GM18909 (cell line): ENCODE data around the gene ZNF343.

ENCODE experiments used
- ATAC-seq: cut with Tn5 transposase; IDR thresholded peaks from one replicate; pipeline ENCODE4 v1.9.1; 2021; ENCODE audit warnings: mild to moderate bottlenecking; ENCODE audit not compliant: unreplicated experiment, poor library complexity

The ZNF343 gene

DNA sequence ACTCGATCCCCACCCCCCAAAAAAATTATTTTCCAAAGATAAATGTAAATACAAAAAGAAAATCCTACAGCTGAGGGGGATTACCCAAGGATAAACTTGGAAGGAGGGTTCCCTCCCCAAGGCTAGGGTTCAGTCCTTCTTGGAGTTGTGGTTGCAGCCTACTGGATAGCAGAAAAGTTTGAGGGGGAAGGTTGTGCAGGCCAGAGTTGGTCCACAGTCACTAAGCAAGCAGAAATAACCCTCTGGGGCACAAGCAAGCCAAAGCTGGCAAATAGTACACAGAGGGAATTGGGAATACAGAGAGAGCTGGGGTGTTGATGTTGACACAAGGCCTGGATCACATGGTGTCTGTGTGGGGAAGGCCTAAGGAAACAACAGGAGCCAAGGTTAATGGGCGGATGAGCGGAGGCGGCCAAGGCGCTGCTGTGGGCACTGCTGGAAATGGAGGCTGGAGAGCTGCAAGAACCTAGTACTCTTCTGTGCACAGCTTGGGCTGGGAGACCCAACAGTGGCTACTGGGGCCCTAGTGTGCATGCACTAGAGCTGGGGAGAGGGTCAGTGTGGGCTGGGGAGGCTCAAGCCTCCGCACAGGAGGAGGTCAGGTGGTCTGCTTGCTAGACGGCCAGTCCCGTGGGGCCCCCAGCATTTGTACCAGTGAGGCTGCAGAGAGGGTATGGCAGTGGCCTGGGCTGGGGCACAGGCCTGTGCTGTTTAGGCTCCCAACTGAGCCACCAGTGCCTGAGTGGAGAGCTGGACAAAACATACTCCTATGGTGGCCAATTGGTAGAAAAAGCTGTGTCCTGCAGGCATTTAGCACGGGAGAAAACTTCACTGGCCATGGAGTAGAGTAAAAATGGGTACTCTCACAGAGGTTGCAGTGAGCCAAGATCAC lies 32.6 kb downstream of the ZNF343 start:
- ATAC-seq: no peak

DNA sequence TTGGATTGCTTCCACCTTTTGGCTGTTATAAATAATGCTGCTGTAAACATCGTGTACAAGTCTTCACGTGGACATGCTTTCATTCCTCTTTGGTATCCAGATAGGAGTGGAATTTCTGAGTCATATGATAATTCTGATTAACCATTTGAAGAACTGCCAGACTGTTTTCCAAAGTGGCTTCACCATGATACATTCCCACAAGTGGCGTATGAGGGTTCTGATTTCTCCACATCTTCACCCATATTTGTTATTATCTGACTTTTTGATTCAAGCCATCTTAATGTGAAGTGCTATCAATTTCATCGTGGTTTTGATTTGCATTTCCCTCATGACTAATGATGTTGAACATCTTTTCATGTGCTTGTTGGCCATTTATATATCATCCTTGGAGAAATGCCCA lies 35.2 kb downstream of the ZNF343 start:
- ATAC-seq: no peak

DNA sequence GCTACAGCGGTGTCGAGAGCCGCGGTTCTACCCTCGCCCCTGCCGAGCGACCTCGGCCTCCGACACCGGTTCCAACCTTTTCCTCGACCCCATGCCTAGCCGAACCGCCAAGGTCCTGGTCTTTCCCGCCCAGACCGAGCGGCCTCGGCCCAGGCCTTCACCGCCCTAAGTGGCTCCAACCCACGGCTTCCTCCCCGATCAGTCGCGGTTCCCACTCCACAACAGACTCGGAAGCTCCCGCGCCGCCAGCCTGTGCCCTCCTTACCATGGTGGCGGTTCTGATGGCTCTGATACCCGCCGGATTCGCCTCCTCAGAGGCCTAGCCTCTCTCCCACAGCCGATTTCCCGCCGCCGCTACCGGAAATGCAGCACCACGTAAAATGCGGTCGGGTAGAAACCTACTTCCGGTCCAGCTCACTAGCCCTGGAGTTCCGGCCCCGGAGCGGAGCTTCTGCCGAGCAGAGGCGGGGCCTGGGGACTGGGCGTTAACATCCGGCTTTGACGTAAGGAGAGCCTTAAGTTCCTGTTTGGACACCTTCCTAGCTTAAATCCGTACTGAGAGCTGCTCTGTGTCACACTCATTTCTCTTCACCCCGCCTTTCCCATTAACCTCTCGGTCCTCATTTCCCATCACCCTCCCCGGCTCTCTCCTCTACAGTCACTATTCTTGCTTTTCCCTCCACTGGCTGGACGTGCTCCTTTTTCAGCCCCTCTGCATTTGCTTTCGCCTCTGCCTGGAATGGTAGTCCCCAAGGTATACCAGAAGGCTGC lies 38.1 kb downstream of the ZNF343 start, which contains the start of gene SNRPB:
TSS of gene SNRPB (minus strand) at position 367 of the 771 bp plus-strand sequence. CDS start at position 268, 99 bp downstream.
- ATAC-seq: peak; percentile 96

DNA sequence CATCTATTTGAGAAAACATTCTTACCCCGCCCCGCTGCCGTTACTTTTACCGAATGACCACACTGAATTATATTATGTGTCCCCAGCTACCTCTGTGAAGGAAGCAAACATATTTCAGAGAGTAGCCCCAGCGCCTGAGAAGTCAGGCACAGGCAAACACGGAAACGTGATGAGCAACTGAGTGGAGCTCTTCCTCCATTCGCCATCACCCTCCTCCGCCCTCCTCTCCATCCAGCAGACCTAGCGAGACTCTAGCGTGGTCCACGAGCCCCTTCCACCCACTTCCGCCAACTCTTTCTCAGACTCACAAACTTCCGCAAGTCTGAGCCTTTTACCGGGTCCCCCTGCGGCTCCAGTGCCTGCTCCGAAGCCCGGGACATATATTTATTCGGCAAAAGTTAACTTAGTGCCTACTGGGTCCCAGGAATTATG lies 38.7 kb downstream of the ZNF343 start:
- ATAC-seq: peak; percentile 41

DNA sequence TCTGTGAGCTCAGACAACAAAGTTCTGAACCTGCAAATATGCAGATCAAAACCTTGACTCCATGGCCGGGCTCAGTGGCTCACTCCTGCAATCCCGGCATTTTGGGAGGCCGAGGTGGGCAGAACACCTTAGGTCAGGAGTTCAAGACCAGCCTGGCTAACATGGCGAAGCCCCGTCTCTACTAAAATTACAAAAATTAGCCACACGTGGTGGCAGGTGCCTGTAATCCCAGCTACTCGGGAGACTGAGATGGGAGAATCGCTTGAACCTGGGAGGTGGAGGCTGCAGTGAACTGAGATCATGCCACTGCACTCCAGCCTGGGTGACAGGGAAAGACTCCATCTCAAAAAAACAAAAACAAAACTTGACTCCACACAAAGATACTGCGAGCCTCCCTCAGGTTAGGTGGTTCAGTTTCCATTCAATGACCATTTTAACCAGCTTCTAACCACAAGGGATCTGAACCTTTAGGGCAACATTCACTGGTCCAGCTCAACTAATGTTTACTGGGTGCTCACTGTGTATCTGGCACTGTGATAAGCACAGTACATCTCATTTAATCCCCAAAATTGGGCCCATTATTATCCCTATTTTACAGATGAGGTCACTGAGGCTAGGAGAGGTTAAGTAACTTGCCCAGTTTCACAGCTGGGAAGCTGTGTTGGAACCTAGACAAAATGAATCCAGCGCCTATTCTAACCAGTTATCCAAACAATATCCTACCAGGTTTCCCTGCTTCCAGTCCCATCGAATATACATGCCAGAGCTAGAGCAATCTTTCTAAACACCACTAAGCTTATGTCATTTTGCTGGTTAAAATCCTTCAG lies 39.9 kb downstream of the ZNF343 start:
- ATAC-seq: no peak

DNA sequence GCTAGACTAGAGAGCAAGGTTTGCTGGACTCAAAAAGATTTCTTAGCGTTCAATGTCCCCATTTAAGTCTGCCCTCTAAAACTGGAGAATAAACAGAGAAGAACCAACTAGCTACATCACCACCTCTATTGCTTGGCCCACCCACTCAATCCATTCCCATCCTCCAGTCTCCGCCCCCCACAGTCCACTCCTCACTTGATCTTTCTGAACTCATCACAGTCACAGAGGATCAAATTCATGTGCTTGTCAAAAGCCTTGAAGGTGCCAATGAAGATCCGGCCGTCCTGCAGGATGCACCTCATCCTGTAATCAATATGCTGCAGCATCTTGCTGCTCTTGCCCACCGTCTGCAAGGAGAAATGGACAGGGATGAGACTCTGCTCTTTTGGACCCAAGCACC lies 41.3 kb downstream of the ZNF343 start:
- no peak for ATAC-seq

DNA sequence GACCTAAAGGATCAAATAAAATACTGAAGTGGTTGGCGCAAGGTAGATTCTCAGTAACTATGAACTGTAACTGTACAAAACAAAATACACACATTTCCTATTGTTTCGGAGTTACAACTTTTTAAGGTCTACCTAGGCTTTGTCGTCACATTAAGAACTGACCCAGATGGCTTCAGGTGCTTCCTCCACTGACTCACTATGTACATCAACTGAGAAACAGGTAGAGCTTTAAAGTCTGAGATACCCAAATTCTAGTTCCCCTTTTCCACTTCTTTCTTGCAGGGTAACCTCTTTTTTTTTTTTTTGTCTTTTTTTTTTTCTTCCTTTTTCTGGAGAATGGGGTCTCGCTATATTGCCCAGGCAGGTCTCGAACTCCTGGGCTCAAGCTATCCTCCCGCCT lies 43.6 kb downstream of the ZNF343 start:
- ATAC-seq: no peak

DNA sequence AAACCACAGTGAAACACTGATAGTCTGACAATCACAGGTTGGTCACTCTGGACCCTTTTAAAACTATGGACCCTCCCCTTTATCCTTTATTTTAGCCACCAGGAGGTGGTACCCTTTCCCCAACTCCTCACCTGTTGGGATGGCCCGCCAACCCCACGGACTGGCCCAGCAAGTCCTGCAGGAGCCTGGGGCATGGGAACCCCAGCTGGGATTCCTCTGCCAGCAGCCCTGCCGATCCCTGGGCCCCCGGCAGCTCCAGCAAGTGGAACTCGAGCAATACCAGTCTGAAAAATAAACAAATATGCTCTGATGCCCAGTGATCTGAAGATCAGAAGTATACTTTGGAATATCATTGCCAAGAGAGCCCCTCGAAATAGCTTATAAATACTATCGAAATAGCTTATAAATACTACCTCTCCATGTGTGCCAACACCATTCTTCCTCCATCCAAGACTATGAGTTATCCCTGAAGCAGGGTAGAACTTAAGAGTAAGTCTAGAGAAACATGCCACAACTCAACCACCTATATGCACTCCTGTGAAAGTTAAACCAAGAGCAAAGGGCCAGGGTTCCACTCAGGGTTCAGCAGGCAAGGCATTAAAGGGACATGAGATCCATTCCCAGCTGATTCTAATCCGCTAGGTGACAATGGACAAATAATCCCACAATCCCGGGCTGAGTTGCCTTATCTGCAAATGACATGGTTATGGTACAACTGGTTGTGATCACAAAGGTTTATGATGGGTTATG lies 44.9 kb downstream of the ZNF343 start:
- no peak for ATAC-seq

DNA sequence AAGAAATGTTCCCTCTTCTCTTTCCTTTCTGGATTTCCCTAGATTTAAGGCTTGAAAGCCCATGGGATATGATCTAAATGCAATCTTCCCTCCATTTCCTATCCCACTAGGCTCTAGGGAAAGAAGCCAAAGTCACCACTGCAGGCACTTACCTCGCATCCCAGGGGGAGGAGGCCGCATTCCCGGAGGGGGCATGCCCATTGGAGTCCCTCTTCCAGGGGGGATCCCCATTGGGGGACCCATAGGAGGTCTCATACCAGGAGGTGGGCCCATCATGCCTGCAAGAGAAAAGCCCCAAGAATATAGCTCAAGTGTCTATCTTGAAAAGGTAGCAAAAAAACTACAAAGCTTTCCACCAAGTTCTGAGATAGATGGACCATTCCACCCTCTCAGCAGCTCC lies 46.2 kb downstream of the ZNF343 start:
- no peak for ATAC-seq

DNA sequence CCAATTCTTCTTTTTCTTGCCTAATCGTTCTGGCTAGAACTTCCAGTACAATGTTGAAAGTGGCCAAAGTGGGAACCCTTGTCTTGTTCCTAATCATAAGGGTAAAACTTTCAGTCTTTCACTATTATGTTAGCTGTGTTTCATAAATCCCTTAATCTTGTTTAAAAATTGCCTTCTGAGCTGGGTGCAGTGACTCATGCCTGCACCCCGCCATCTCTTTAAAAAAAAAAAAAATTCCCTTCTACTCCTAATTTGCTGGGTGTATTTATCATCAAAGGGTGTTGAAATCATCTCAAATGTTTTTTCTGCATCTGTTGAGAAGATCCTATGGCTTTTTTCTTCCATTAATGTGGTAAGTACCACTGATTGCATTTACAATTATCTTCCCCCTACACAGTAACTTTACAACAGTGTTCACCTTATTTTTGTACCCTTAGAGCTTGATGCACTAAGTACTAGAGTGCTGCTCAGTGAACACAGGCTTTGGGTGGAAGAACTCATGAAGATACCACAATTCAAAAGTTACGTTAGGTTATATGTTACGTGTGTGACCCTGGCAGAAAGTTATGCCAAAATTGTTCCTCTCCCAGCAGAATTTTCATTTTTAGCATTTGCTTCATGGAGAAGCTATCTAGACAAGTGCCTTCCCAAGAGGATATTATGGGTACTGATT lies 47.8 kb downstream of the ZNF343 start:
- ATAC-seq: no peak

DNA sequence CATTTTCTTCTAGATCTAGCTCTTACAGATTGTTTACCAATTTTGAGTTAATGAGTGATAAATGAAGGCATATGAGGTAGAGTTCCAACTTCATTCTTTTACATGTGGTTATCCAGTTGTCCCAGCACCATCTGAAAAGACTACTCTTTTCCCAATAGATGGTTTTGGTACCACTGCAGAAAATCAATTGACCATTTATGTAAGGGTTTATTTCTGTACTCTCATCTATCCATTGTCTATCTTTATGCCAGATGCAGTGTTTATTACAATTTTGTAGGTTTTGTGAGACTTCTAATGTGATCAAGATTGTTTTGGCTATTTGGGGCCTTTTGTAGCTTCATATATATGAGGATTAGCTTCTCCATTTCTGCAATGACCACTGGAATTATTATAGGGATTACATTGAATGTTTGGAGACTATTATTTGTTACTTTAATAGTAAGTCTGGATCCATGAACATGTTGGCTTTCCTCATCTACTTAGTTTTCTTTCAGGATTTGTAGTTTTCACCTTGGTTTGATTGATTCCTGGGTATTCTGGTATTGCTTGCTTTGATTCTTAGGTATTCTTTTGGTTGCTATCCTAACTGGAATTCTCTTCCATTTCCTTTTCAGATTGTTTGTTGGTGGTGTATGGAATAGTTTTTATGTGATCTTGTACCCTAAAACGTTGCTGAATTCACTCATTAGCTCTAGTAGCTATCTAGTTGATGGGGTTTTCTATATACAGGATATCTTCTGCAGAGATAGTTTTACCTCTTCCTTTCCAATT lies 48.5 kb downstream of the ZNF343 start:
- no peak for ATAC-seq

DNA sequence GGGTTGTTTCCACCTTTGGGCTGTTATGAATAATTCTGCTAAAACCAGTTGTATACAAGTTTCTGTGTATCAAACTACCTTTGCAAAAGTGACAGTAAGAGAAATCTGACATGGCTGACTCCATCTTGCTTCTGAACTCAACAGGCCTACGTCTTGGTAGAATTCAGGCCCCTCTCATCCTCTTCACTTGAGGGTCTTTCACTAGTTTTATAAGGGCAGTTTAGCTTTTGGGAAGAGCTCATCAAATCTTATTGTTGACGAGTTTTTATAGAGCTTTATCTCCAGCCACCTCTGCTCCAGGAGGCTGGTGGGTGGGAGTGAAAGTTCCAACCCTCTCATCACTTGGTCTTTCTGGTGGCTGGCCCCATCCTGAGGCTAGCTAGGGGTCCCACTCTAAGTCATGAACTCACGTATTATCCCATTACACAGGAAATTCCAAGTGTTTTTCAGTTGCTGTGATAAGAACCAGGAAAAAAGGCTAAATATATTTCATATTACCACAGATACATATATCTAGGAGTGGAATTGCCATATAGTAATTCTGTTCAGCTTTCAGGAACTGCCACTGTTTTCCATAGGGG lies 49.7 kb downstream of the ZNF343 start:
- no peak for ATAC-seq

DNA sequence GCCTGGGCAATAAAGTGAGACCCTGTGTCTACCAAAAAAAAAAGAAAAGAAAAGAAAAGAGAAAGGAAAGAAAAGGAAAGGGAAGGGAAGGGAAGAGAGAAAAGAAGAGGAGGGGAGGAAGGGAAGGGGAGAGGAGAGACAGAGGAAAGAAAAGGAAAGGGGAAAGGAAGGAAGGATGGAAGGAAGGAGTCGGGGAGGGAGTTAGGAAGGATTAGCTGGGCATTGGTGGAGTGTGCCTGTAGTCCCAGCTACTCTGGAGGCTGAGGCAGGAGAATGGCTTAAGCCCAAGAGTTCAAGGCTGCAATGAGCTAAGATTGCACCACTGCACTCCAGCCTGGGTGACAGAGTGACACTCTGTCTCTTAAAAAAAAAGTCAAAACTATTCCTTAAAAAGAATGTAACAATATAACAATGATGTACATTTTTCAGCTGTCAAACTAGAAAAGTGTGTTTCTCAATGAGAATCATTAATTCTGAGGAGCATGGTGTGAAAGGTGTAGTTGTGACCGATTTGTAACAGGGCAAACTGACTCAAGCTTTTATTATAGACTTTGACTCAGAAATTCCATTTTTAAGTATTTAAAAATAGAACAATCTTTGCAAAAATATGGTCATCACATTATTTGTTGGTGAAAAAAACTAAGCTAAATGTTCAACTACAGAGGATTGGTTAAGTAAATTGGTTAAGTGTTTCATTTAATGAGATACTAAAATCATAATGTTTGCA lies 52.8 kb downstream of the ZNF343 start:
- ATAC-seq: no peak

DNA sequence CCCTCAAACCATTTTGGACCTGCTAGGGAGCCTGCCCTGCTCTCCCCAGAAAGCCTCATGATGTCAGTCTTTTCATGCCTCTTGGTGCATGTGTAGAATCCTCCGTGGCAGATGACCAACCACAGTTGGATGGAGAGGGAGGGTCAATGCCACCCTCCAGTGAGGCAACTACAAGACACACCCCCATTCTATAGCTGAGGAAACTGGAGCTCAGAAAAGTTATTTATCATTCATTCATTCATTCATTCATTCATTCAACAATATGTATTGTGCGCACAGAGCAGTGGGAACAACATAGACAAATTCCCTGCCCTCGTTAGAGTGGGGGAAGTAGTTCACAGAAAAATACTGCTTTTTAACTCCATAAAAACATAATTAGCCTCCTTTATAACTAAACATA lies 54.9 kb downstream of the ZNF343 start:
- no peak for ATAC-seq

DNA sequence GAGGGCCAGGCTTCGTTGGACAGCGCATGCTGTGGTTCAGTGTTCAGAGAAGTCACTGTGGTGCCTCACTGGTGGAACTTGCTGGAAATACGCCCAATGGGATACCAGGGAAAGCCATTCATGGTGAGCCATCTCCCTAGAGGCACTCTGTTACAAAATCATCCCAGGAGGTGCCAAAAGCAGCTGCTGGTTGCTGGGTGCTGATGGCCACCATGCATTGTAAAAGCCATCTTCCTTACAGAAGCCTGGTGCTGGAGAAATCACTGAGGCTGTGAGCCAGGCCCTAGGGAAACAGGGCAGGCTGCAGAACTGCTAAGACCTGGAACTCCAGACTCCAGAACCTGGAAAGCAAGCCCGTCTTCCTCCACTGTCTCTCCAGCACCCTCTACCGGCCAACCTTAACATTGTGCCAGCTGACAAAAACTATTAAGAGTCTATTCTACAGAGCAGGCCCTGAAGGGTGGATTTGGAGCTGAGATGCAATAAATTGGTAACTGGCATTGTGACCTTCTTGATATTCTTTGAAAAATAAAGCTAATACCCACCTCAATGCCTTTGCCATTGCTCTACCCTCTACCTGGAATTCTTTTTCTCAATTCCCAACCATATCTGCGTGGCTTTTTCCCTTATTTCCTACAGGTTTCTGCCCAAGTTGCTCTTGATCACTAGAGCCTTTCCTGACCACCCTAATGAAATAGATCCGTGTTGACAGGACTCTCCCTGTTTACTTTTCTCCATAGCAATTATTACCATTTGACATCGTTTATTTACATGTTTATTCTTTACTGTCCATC lies 56.6 kb downstream of the ZNF343 start:
- ATAC-seq: no peak

DNA sequence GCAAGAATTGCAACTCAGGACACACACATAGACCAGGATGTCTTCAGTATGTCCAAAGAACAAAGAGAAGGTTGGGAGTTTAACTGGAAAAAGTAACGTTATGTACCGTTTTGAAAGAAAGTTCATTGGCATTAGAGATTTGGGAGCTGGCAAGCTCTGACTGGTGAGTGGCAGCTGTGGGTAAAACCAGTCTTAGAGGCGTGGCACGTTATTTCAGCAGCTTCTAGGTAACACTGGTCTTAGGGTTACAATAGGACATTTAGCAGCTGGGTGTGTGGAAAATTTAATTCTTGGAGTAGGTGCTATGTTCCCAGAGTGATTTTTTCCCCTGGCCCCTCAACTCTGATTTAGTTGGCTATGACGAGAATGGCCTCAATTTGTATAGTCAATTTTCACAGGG lies 57.3 kb downstream of the ZNF343 start:
- ATAC-seq: no peak

DNA sequence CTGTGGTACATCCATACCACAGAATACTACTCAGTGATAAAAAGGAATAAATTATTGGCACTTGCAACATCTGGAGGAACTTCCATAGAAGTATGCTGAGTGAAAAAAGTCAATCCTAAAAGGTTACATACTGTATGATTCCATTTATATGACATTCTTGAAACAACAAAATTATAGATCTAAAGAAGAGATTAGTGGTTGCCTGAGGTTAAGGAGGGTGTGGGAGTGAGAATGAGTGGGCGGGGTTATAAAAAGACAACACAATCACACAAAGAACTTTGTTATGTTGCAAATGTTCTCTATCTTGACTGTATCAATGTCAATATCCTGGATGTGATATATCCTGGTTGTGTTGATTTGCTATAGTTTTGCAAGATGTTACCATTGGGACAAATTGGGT lies 59.3 kb downstream of the ZNF343 start:
- ATAC-seq: no peak
